Vein endothelial cell (primary cell): ENCODE results near the gene CREG1. TPM values are rescaled to one million over a fixed set of nuclear protein-coding genes. Genes with fewer than 3 reads are reported as not detected.

ENCODE experiments used
- total RNA-seq: library from RNA; depleted of rRNA; stranded (reverse); fragments of >200 nt; gene quantifications from 2 replicates; pipeline ENCODE4 v1.2.3, GENCODE V29; 2012

Gene CREG1
- 27.1 and 29.8 TPM in 2 replicates for total RNA-seq

DNA sequence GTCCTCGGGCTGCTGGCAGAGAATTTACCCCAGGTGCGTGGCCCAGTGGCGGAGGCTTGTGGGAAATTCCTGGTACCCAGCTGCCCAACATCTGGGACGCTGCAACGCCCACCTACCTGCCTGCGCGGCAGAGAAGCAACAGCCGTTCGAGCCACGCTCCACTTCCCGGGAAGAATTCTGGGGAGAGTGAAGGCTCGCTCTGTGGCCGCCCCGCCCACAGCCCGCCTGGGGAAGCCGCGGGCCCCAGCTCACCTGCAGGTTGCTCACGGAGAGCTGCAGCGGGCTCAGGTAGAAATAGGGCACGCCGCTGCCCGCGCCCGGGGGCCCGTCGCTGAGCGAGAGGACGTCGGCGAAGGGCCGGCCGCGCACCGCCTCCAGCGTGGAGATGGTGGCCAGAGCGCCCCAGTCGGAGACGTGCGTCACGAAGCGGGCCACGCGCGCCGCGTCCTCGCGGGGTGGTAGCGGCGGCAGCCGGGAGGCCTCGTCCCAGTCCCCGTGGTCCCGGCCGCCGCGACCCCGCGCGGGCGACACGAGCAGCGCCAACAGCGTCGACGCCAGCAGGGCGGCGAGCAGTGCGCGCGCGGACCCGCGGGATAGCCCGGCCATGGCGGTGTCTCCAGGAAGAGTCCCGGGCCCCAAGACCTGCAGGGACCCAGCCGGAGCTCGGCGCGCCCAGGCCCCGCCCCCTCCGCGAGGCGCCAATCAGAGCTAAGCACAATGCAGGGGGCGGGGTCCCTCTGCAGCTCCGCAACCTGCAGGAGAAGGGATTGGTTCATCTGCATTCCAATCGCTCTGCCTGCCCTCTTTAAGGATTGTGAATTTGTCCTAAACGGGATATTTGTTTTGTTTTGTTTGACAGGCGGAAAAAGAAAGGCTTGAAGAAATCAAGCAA lies at the start of gene CREG1:
Gene CREG1 (minus strand): TSS at position 627 of the 892 bp plus-strand sequence.

DNA sequence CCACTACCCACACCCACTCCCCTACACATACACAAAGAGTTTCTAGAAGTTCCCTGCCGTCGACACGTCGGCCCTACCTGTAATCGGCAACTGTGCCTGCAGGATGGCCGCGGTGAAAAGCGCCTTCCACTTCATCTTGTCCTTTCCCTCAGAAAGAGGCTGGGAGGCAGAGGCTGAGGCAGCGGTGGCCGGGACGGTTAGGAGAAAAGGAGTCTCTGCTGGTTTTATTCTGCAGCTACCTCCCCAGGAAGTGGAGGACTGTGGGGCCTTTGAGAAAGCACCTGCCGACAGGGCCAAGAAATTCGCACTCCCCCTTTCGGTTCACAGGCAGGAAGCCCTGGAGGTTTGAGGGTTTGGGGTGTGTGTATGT lies 35.2 kb downstream of the CREG1 start, which contains the start of gene CD247:
Gene CD247 (minus strand): TSS at position 199 of the 370 bp plus-strand sequence. CDS start 64 bp downstream, at position 135.

Other genes starting within 250 kb of the CREG1 start
- gene CD247, start 35.2 kb downstream of the CREG1 start, total RNA-seq: not detected in 2 replicates
- gene RCSD1, start 76.5 kb upstream of the CREG1 start, total RNA-seq: 0.65 and 0.96 TPM in 2 replicates
- 142 and 170 TPM in 2 replicates for gene MPZL1, start 168.2 kb upstream of the CREG1 start, total RNA-seq